ENCODE measurements around the gene DRC1.

The DRC1 gene

DNA sequence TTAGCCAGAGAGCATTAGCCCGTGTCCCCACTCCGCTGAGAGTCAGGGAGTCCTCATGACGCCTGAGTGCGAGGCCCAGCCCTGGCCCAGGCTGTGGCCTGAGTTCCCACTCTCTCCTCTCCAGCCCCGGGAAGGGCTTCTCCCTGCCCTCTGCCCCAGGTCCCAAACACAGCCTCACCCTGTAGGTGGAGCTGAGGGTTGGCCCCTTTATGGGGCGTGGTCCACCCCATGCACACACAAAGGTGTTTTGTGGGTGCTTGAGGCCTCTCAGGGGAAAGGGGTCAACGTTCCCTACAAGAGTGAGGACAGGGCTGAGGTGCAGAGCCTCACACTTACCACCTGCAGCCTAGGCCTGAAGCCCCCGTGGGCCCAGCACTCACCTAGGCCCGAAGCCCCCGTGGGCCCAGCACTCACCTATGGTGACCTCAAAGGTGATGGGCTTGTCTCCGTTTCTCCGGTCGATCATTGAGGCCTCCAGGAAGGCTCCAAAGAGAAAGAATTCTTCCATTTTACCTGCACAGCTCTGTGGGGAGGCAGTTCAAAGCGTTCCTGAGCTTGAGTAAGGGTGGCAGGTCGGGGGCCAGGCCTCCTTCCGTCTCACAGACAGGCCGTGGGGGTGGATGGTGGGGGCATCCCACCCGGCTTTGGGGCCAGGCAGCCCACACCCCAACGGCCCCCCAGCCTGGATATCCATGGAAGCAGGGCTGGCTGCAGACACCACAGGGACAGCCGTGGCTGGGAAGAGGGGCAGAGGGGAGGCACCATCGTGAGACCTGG, 78.3 kb downstream of the DRC1 start:
- no peak for DNase-seq

DNA sequence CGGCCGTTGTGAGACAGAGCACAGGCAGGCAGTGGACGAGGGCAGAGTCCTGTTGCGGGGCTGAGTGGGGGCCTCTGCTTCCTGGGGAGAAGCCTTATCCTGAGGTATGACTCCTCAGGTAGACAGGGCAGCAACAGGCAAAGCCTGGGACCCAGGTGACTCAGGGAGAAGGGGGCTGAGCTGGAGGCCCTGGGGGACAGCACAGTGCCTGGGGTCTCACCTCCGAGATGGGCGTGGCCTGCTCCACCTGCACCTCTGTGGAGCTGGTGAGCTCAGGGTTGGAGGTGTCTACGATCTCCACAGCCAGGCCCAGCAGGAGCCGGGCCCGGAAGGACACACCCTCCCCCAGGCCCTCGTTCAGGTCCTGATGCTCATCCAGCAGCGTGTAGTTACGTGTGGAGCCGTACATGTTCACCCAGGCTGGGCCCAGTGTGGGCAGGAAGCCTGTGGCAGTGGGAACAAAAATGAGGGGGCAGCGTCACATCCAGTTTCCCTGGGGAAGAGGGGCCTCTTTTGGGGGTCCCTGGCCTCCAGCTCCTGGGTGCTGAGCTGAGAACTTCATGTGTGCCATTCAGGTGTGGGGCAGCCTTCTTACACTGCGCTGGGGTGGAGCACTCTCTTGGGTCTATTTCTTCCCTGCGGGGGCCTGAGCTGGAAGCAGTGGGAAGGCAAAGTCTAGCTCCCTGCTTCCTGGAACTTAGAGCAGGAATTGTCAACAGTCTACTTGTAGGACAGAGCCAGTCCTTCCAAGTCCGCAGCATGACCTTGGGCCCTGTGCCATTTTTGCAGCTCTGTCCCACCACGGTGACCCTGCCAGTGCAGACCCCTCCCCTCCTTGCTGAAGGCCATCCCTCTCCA, 79.1 kb downstream of the DRC1 start:
- no peak for DNase-seq

DNA sequence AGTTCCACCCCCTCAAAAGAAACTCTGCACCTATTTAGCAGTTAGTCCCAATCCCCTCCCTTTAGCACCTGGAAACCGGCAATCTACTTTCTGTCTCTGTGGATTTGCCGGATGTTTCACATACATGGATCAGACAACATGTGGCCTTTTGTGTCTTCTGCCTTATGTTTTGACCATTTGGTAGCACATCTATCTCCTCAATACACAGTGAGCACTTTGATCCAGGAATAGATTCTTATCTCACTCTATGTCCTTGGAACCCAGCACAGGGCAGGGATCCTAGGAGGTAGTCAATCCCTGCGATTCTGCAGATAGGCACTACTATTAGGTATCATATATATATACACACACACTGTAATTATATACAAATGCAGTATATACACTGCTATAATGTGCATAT, 80.0 kb downstream of the DRC1 start:
- no peak for DNase-seq

DNA sequence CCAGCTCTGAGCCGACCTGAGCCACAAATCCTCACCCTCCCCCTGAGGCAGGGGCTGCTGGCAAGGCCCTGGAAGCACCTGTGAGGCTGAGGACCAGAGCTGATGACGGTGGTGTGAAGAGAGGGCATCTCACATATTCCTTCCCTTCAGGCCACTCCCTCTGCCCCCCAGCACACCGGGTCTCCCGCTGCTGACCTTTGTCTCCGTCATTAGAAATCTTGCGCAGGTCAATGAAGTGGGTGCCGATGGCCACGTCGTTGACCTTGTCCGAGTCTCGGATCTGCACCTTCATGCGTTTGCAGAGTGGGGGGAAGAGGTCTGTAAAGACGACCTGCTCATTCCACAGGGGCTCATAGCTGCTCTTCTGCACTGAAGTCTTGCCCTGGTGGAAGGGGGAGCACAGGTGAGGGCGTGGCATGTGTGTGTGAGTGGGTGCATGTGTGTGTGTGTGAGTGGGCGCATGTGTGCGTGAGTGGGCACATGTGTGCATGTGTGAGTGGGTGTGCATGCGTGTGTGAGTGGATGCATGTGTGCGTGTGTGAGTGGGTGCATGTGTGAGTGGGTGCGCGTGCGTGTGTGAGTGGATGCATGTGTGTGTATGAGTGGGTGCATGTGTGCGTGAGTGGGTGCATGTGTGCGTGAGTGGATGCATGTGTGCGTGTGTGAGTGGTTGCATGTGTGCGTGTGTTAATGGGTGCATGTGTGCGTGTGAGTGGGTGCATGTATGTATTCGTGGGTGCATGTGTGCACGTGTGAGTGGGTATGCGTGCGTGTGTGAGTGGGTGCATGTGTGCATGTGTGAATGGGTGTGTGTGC, 80.7 kb downstream of the DRC1 start:
- no peak for DNase-seq

DNA sequence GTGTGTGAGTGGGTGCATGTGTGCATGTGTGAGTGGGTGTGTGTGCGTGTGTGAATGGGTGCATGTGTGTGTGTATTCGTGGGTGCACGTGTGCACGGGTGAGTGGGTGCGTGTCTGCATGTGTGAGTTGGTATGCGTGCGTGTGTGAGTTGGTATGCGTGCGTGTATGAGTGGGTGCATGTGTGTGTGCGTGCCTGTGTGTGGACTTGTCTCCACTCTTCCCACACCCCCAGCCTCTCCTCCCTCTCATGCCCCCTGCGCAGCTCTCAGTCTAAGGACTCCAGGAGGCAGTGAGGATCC, 81.3 kb downstream of the DRC1 start:
- DNase-seq, result no peak

DNA sequence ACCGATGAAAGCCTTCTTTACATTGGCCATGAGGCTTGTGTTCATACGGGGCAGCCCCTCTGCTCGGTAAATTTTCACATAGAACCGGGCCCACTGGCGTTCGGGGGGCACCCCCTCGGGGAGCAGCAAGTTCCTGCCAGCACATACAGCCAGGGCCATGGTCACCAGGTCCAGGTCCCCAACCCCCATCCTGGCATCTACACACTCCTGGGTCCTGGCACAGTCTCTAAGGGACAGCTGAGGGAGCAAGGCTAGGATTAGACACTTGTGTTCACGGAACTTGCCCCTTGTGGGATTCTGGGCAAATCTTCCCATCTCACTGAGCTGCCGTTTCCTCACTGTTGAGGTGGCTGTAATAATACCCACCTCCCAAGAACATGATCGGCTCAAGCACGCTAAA, 81.8 kb downstream of the DRC1 start:
- DNase-seq, result no peak

DNA sequence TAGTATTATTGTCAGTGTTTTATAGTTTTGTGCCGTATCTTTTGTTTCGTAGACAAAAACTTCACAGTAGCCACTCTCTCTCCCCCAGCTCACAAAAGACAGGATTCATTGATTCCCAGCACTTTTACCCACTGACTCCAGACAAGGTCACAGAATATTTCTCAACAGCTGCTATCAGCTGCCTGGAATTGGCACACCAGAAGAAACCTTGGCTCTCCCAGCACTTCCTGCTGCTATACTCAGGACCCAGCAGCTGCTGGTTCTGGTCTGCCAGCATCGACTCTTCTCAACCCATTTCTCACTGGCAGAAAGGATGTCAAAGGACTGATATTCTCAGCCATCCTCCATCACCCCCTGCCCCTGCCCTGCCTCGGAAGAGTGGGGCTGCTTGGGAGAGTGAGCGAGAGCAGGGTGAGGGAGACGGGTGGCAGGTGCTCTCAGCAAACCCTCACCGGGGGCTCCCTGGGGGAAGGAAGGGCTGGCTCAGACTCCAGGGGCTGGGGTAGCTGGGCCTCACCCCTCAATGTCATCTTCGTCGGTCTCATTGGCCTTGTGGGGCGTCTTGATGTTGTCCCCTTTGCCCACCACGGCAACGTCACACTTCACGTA, 82.3 kb downstream of the DRC1 start:
- no peak for DNase-seq

DNA sequence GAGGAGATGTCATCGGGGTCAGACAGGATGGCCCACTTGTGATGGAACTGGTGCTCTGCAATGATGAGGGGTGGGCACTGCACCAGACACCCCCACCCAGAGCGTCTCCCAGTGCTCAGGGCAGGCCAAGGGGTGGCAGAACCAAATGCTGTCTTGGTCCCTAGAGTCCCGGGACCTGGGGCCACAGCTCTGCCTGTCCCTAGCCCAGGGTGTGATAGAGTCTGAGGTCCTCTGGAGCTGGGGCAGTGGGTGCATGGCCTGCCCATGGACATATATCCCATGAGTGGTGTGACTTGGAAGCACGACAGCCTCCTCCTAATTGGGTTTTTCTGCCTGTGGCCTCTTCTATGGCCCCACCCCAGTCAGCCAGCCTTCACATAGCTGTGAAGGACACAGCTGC, 82.9 kb downstream of the DRC1 start:
- DNase-seq, result no peak

DNA sequence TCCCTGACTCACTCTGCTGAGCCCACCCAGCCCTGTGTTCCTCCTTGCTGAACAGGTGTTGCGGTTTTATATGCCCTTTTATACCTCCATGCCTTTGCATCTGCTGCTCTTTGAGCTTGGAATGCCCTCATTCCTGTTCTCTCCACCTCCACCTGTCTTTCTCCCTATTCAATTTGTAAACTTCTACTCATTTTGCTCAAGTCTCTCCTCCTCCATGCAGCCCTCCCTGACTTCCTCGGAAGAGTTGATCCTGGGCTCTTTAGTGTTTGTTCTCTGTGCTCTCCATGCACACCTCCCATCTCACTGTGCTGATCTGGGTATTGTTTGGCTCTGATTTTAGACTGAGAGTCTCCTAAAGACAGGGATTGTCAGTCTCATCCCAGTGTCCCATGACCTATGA, 83.4 kb downstream of the DRC1 start:
- DNase-seq, result no peak

DNA sequence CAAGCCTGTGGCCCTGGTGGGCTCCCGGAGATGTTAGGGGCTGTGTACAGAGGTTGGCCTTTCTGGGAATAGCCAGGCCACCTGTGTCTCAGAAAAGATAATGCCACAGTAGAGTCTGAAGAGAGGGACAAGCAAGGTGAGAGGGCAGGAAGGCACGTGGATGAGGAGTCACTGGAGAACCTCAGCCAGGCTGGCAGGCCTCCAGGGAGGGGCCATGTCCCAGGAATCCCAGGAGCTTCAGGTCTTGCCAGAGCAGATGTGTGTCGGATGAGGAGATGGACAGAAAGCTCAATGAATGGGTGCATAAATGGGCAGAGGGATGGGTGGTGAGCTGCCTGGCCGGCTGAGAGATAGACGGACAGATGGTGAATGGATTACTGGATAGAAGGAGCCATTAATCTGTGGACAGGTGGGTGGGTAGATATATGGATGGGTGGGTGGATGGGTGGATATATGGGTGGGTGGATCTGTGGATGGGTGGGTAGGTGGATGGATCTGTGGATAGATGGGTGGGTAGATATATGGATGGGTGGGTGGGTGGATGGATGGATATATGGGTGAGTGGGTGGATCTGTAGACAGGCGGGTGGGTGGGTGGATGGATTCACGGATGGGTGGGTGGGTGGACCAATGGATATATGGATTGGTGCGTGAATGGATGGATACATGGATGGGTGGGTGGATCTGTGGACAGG, 84.2 kb downstream of the DRC1 start:
- DNase-seq, result no peak

DNA sequence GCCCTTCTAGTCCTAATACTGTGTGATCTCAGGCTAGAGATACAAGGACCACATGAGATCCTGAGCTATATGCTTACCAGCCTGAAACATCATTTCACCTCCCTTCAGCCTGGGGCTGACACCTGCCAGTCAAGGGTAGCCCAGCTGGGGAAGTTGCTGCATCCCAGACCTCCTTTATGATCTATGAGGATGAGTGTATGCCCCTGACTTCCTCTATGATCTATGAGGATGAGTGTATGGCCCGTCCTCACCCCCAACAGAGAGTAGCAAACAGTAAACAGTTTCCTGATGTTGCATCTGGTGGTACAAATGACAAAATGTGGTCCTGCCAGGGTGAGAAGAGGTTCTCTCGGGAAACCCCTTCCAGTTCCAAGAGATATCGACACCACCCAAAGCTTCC, 85.1 kb downstream of the DRC1 start:
- DNase-seq, result no peak

DNA sequence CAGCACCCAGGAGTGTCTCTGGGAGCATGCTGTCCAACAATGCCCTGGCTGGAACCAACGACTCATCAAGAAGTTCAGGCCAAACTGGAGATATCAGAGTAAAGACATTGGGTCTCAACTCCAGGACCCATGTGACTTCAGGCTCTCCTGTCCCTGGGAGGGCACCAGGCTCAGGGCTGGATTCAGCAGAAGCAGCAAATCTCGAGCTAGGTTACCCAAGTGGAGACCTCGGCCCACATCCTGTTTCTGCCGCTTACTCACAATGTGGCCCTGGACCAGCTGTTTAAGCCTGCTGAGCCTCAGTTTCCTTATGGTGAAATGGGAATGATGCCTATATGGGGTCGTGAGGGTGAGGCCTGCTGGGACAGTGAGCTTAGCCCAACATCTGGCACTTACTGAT, 85.5 kb downstream of the DRC1 start:
- DNase-seq, result no peak

DNA sequence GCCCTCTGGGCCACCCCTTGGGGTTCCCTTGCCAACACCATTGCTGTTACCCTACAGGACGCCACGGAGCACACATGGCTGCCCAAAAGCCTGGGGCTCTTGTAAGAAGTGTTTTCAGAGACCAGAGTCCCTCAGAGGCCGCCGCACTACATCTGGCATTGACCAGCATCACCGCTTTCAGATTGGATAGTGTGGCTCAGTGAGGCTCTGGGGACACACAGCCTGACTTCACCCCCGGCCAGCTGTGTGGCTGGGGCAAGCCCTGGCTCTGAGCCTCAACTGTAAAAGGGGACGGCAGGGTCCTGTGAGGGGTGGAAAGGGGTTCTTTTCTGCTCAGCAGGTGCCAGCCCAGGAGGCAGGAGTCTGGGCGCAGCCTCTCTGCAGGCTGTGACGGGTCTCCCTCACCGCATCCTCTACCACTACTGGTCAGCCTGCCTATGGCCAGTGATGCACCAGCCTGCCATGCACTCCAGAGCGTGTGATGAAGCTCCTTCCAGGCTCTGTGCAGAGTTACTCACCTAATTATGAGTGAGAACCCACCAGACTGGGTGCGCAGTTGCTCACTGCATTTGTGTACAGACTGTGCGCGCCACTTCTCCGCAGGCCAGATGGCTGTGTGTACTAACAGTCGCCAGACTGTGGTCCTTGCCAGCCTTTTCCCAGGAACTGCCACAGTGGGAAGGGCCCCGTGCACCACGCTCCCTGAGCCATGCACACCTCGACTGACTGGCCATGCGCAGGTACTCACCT, 86.9 kb downstream of the DRC1 start:
- no peak for DNase-seq

DNA sequence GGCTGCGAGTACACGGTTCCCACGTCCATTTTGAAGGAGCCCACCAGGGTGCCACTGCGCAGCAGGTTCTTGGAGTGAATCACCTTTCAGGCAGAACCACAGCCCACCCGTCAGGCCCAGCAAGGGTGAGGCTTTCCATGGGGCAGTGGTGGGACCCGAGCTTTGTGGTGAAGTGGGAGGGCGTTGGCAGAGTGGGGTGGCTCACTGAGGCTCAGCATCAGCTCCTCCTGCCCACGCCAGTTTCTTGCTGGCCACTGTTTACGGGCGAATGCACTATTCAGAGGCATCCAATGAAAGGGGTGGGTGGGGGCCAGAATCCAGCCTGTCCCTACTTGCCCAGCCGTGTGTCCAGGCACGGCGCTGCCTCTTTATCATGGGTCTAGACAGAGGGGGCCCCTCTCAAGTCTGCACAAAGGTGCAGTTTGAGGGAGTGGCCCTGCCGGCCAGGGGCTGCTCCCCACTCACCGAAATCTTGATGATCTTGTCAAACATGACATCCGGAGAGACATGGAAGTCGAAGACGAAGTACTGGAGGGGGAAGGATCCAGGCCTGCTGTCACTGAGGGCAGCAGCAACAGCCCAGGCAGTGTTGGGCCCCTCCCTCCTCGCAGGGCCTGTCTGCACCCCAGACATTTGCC, 87.6 kb downstream of the DRC1 start:
- DNase-seq, result no peak

DNA sequence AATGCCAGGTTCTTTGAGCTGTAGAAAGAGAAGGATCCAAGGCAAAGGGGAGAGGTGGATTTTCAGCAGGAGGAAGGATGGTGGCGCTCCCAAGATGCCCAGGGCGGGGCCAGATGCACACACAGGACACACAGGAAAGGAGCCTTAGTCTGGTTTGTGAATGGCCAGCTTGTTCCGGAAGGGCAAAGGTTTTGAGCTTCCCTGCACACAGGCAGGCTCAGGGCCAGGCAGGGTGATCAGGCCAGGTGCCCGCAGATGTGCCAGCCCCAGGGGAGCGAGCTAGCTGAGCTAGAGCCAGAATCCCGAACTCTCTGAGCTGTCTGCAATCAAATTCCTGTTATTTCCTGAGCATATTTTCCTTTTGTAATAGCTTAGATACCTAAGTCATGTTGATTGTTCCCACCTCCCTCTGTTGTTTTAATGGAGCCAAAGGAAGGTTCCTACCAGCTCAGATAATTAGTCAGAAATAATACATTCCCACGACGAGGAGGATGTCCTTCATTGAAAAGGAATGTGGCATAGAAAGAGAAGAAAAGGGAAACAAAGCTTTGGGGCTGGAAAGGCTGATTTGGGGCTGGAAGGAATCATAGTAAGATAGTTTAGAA, 89.9 kb downstream of the DRC1 start:
- DNase-seq, result no peak

DNA sequence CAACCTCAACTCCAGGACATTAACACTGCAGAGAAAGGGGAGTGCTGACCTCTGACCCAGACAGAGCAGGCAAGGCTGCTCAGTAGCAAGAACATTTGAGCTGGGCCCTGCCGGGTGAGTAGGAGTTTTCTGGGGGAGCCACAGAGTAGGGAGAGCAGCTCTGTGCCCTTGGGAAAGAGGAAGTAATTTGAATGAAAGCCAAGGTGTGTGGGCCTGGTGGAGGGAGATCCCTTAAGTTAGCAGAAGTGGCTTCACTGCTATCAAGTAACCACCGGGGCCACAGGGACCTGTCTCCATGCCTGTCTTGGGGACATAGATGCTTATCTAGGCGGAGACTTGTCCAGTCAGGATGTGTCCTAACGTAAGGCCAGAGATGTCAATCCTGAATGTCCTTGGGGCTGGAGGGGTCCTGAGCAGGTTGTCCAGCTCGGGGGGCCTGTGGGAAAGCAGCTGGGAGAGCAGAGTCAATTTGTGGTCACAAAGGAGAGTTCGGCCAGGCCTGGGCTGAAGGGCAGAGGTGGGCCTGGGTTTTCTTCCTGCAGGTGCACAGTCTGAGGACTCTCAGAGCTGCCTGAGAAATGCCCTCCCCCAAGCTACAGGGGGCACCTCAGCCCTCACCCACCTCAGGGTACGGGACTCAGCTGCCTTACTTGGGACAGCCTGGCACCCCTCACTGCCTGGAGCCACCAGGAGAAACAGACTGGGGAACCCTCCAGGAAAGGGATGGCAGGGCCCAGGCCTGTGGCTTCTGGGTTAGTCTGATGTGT, 91.2 kb downstream of the DRC1 start:
- DNase-seq, result no peak

DNA sequence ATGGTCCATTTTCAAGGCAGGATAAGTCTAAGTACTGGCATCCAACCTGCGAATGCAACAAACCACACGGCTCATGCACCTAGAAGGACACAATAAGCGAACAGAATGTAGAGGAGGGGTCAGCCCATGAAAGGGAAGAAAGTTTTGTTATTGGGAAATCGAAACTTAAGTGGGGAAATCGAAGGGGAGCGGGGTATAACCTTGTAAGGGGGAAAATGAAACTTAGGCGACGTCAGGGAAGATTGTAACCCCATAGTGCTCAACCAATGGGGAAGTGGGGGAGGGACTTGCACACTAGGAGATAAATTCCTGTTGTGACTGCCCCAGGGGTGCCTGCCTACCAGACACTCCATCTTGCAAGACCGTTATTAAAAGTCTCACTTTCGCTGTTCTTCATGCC, 91.8 kb downstream of the DRC1 start:
- DNase-seq, result no peak

DNA sequence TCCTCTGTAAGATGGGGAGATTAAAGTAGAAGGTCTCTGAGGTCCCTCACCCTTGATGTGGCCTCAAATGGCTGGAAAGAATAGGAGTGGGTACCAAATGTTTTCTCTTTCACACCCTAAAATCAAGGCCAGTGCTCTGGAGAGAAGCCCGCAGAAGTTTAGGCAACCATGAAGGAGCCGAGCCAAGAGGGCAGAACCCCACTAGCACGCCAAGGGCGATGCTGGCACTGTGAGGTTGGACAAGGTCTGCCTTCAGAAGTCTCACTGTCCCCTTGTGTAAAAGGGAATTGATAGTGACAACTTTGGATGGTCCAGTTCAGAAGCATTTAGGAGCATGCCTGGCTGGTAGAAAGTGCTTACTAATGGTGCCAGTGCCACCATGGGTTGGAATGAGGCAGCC, 92.5 kb downstream of the DRC1 start:
- DNase-seq, result no peak

DNA sequence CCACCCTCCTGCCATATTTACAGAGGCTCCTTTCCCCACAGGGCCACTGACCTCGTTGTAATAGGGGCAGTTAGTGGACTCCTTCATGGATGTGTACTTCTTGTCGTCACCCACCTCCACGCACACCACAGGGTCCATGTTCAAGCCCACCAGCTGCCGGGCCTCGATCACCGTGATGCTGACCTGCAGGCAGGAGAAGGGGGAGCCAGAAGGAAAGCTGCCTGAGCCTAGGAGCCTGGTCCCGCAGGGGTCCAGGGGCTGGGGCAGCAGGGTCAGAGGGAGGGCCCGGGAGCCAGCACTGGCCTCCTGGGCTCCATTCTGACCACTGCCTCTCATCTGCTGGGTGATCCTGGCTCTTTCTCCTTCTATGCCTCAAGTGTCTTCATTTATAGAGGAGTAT, 93.2 kb downstream of the DRC1 start:
- DNase-seq, result no peak

DNA sequence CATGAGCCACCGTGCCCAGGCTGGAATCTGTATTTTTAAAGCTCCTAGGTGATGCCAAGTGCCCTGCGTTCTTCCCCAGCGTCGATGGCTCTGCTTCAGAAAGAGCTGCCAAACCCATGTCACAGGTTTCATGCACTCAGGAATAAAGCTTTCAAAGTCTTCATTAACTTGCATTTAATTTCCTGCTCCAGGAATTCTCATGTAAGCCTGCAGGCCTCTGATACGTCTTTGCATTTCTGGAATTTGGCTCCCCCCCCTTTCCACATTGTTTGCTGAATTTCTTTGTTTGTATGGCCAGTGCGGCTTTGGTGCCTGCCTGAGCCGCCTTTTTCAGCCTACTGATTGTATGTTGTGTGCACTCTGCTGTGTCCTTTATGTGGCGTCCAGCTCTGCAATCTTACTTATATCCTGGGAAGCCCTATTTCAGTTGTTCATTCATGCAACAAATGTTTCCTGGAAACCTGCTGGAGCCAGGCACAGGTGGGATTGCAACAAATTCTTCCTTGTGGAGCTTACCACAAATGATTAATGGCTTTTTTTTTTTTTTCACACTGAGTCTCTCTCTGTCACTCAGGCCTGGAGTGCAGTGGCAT, 94.1 kb downstream of the DRC1 start:
- DNase-seq, result no peak

All from NK-92 treated with Interleukin-12 subunit alpha and Interleukin-12 subunit beta, amount 100 ng/mL, for 24 hours (cell line).